ENCODE measurements around the gene FAM184A. TPM values are rescaled to one million over a fixed set of nuclear protein-coding genes. Genes with fewer than 3 reads are reported as not detected.

Gene FAM184A
- polyA plus RNA-seq, 2 of the 4 experiments (the other 2 are of a cell fraction), result 0.06 TPM; not detected in 1

DNA sequence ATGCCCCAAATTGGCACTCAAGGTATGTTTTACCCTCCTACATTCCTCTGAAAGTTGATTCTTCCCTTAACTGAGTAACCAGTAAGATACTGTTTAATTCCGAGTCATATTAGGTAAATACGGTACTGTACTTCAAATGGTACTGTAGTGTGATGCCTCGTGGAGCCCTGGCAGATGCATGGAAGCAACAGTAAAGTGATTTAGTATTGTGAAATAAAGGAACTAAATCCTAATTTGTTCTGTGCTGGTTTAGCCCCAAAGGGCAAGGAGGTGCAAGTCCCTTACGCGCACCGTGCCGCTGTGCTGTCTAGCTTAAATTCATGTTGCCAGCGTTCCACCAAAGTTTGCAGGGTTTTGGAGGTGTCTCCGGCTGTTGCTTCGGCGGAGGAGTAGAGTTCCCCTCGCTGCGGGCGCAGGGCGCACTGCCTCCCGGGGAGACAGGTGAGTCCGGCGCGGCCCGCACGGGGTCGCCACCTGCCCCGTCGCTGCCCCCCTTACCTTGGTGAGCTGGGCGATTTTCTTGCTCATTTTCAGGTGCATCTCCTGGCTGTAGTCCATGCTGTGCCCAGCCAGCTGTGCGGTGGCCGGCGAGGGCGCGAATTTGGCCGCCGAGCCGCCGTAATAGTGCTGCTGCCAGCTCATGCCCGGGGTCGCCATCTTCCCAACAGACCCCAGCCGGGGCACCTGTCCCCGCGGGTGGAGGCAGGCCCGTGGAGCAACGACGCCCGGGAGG is 655 bp downstream of the FAM184A start (continued):
- TF ChIP-seq RAD21 (conservative IDR thresholded peaks at IDR 0.05 in 1 of 2, IDR thresholded peaks at IDR 0.05 in 1 of 2), result no peak

DNA sequence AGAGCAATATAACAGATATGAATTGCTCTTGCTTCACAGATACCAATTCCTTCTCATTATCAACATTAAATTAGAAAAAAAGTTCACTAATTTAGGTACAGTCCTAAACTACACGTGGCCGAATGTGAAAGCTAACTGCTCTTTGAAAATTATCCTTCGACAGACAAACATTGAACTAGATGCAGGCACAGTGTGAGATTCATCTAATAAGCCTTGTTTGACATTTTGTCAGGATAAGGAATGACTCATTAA is 1.1 kb downstream of the FAM184A start:
- FAIRE-seq, result no peak
- H3K9me3 ChIP-seq, result no peaks in the 10 kb centered on the region
- CTCF ChIA-PET, result no interaction called here
- H3K4me1 ChIP-seq, result peaks cover 10% of the 10 kb centered on the region; the same call in 2 of the 3 replicates
- H3K4me2 ChIP-seq, result no peak overlapping the region
- ATAC-seq, result no peak
- DNase-seq (ENCODE audit: low read depth in 1 of 2, low spot score in 1 of 2), result no peak
- 66% methylated on average over 3 of the region's 3 CpGs for WGBS (ENCODE audit: missing lambda C conversion rate)
- no peak overlapping the region for H3K27ac ChIP-seq
- H3K4me3 ChIP-seq, result no peak overlapping the region
- POLR2A ChIA-PET, result no interaction called here
- TF ChIP-seq RNF2 (IDR thresholded peaks at IDR 0.05; ENCODE audit: borderline replicate concordance, low read depth) (no peak), REST (IDR thresholded peaks at IDR 0.05) (no peak), MYC (IDR thresholded peaks at IDR 0.05; ENCODE audit: borderline replicate concordance, low read length) (no peak), SMC3 (IDR thresholded peaks at IDR 0.05) (no peak), BHLHE40 (IDR thresholded peaks at IDR 0.05; ENCODE audit: low read depth, low read length) (no peak), RCOR1 (IDR thresholded peaks at IDR 0.05; ENCODE audit: low read depth, low read length) (no peak), HOXB5 (CRISPR knock-in tag; IDR thresholded peaks at IDR 0.05) (no peak), TFCP2L1 (CRISPR knock-in tag; IDR thresholded peaks at IDR 0.05) (no peak), RAD21 (conservative IDR thresholded peaks at IDR 0.05 in 1 of 2, IDR thresholded peaks at IDR 0.05 in 1 of 2) (no peak), CHD4 (IDR thresholded peaks at IDR 0.05; ENCODE audit: borderline replicate concordance) (no peak), NFE2L2 (conservative IDR thresholded peaks at IDR 0.05; ENCODE audit: low read length) (no peak)

DNA sequence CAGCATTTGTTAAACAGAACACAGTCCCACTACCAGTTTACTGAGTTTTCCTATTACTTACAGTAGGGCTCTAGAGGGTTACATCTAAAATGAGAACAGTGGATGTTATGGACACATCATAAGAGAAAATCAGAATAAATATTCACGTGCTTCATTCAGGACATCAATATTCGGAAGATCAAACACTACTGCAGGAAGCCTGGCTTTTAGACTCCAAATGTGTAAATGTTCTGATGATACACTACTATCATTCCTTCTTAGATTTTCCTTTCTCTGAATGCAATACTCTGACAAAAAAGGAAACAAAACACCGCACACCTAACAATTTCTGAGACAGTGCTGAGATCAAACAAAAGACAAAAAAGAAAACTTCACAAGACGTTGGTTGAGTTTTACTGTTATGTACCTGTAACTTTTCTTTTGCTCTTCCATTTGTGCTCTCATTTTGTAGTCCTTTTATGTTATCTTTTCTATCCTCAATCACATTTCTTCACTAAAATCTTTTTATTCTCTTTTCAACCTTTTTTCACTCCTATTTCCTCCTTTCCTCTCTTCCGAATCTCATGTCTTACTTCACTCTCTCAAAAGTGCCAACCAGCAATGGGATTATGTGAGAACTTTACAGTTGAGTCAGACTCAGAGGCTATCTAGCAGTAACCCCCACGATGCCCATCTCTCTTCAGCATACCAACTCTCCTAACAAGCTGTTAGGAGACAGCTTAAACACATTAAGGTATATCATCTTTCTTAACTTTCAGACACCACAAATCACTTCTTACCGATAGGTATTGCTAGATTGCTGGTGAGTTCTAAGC is 1.7 kb downstream of the FAM184A start:
- H3K9me3 ChIP-seq, result no peaks in the 10 kb centered on the region
- DNase-seq (ENCODE audit: low read depth in 1 of 2, low spot score in 1 of 2), result no peak
- POLR2A ChIA-PET, result no interaction called here
- no peak for ATAC-seq
- H3K4me2 ChIP-seq, result no peak overlapping the region
- H3K4me3 ChIP-seq, result no peak overlapping the region
- CTCF ChIA-PET, result no interaction called here
- no peak for TF ChIP-seq ATOH8 (CRISPR knock-in tag; IDR thresholded peaks at IDR 0.05; ENCODE audit: low read depth)
- H3K27ac ChIP-seq, result no peak overlapping the region
- peaks cover 10% of the 10 kb centered on the region; the same call in 2 of the 3 replicates for H3K4me1 ChIP-seq
- no peak for FAIRE-seq
- WGBS (ENCODE audit: missing lambda C conversion rate), result 58% methylated on average over 7 of the region's 7 CpGs

GRCh38 chr6:119076173-119076572 is 2.3 kb downstream of the FAM184A start:
- H3K4me3 ChIP-seq, result no peak overlapping the region
- no peak for FAIRE-seq
- ChIA-PET POLR2A (no interaction called here), CTCF (no interaction called here)
- H3K4me2 ChIP-seq, result no peak overlapping the region
- no peak overlapping the region for H3K27ac ChIP-seq
- H3K9me3 ChIP-seq, result no peaks in the 10 kb centered on the region
- peaks cover 10% of the 10 kb centered on the region; the same call in 2 of the 3 replicates for H3K4me1 ChIP-seq
- WGBS (ENCODE audit: missing lambda C conversion rate), result 29% methylated on average over 5 of the region's 5 CpGs
- no peak for ATAC-seq
- no peak for DNase-seq (ENCODE audit: low read depth in 1 of 2, low spot score in 1 of 2)
- no peak for TF ChIP-seq HOXB5 (CRISPR knock-in tag; IDR thresholded peaks at IDR 0.05)
- TF ChIP-seq CBX8 (IDR thresholded peaks at IDR 0.05), result no peak
- TF ChIP-seq, protein P1, sequence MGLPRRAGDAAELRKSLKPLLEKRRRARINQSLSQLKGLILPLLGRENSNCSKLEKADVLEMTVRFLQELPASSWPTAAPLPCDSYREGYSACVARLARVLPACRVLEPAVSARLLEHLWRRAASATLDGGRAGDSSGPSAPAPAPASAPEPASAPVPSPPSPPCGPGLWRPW (IDR thresholded peaks at IDR 0.05), result no peak
- TF ChIP-seq NFE2L2 (conservative IDR thresholded peaks at IDR 0.05; ENCODE audit: low read length), result no peak
- TF ChIP-seq REST (IDR thresholded peaks at IDR 0.05), result no peak
- no peak for TF ChIP-seq ELK1 (IDR thresholded peaks at IDR 0.05; ENCODE audit: low read depth, low read length)
- no peak for TF ChIP-seq ATOH8 (CRISPR knock-in tag; IDR thresholded peaks at IDR 0.05; ENCODE audit: low read depth)

Measured in A549 (cell line).